LNCAP (cell line): ENCODE measurements around the gene FUT8.

Experiments used
- TF ChIP-seq, protein P1 (sequence below): fragments of 450-650 bp; IDR thresholded peaks from 2 replicates; pipeline ENCODE4 v1.5.1; 2017; ENCODE audit warnings: mild to moderate bottlenecking

FUT8 gene

GRCh38 chr14:65751510-65751909, 339.0 kb downstream of the FUT8 start:
- TF ChIP-seq, protein P1, sequence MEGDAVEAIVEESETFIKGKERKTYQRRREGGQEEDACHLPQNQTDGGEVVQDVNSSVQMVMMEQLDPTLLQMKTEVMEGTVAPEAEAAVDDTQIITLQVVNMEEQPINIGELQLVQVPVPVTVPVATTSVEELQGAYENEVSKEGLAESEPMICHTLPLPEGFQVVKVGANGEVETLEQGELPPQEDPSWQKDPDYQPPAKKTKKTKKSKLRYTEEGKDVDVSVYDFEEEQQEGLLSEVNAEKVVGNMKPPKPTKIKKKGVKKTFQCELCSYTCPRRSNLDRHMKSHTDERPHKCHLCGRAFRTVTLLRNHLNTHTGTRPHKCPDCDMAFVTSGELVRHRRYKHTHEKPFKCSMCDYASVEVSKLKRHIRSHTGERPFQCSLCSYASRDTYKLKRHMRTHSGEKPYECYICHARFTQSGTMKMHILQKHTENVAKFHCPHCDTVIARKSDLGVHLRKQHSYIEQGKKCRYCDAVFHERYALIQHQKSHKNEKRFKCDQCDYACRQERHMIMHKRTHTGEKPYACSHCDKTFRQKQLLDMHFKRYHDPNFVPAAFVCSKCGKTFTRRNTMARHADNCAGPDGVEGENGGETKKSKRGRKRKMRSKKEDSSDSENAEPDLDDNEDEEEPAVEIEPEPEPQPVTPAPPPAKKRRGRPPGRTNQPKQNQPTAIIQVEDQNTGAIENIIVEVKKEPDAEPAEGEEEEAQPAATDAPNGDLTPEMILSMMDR, result no peak

DNA sequence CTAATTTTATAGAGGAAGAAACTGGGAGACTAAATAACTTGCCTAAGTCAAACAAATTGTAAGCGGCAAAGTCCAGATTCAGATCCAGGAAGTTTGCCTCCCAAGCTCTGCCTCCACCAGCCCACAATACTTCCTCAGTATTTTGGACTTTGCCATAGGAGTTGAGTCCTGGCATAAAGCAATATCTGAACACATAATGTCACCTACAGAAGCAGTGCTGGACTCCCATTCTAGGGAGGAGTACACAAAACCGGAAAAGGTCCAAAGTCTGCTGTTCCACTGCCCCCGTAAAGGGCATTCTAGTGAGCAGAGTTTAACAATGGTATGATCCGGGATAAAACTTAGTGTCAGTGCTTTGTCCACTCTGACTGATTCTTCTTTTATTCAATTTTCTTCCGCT, 340.5 kb downstream of the FUT8 start:
- TF ChIP-seq, protein P1, result no peak

DNA sequence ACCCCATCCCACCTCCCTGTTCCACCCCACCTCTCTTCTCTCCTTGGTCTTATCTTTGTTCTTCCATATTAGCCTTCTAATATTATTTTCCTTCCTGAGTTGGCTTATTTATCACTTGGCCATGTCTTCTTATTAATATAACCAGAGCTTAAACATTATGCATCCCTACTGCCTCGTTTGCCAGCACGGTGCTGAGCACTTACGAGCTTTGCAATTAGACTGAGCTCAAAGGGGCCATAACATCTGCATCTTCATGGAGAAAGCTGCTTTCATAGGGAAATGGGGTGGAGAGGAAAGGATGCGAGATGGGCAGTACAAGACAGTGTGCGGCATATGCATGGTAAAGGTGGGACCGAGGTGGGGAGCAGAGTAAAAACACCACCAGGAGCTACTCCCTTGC, 342.8 kb downstream of the FUT8 start:
- TF ChIP-seq, protein P1, result no peak

- TF ChIP-seq, protein P1, result no peak
Measured at GRCh38 chr14:65756880-65757279, 344.4 kb downstream of the FUT8 start.

GRCh38 chr14:65769151-65769550, 356.6 kb downstream of the FUT8 start:
- TF ChIP-seq, protein P1, result no peak

DNA sequence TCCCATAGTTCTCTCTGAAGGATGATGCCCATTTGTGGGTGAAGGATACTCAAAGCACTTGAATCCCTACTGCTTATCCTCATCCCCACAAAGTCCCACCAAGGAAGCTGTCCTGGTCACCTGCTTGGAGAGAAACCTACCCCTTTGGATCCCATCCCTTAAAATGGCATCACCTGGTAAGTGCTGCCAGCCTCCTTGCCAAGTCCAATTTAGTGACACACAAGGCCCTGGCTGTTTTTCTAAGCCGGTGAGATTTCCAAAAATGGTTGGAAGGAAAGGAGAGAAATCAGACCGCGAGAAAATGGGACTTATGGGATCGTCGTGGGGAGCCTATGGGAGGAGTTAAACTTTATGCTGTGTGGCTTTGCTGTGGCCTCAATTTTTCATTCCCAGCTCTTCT, 358.2 kb downstream of the FUT8 start:
- TF ChIP-seq, protein P1, result no peak

GRCh38 chr14:65771271-65771670, 358.7 kb downstream of the FUT8 start:
- TF ChIP-seq, protein P1, result no peak

GRCh38 chr14:65772466-65772865, 359.9 kb downstream of the FUT8 start:
- TF ChIP-seq, protein P1, result no peak
